GM10266 (cell line): Measurements from ENCODE around the gene PLAAT4.
"Not testable (repeated sequence)": the region's sequence is repeated elsewhere in the genome, so short reads cannot be mapped to it uniquely, and the experiment has no call there.

Source experiments
- DNase-seq: peaks from one replicate; pipeline ENCODE4 v3.0.0; 2012; ENCODE audit errors: extremely low spot score
- TF ChIP-seq, protein P1 (sequence below): IDR thresholded peaks from 2 replicates; pipeline ENCODE4 v1.5.1; 2012; ENCODE audit warnings: mild to moderate bottlenecking, low read depth; ENCODE audit not compliant: control insufficient read depth, insufficient read depth; ENCODE audit errors: missing control alignments

PLAAT4 gene

DNA sequence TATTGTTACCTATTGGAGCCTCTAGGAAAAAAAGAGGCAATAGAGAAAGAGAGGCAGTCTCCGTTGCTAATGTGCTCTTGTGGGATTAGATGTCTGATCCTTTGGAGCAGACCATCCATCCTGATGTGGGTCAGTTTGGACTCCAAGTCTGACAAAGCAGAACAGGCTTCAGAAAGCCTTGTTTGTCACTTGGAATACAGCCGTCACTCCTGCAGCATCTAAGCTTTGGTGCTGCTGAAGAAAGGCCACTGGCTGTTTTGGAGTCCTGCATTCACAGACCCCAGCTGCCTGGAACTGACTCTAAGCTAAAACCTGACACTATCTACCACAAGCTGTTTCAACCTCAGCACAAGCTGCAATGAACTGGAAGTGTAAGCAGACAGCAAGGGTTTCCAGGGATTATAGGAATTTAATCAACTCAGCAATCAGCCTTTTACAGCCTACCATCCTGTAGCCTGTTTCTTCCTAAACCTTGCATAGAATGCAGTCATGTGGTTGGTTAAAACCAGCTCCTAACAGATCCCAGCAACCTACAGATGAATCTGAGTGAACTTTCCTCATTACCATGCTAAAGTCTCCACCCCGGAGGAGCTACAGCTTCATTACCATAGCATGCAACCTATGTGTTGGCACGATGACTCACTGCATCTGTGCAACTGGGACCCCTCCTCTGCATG is 3.7 kb upstream of the PLAAT4 start:
- TF ChIP-seq, protein P1, sequence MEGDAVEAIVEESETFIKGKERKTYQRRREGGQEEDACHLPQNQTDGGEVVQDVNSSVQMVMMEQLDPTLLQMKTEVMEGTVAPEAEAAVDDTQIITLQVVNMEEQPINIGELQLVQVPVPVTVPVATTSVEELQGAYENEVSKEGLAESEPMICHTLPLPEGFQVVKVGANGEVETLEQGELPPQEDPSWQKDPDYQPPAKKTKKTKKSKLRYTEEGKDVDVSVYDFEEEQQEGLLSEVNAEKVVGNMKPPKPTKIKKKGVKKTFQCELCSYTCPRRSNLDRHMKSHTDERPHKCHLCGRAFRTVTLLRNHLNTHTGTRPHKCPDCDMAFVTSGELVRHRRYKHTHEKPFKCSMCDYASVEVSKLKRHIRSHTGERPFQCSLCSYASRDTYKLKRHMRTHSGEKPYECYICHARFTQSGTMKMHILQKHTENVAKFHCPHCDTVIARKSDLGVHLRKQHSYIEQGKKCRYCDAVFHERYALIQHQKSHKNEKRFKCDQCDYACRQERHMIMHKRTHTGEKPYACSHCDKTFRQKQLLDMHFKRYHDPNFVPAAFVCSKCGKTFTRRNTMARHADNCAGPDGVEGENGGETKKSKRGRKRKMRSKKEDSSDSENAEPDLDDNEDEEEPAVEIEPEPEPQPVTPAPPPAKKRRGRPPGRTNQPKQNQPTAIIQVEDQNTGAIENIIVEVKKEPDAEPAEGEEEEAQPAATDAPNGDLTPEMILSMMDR, result no peak
- DNase-seq, result no peak

- no peak for DNase-seq
- TF ChIP-seq, protein P1, result no peak
These were observed 2.5 kb upstream of the PLAAT4 start for GRCh38 chr11:63534076-63534475.

GRCh38 chr11:63534895-63535461 is 1.6 kb upstream of the PLAAT4 start:
- peak; percentile 52 for DNase-seq

DNA sequence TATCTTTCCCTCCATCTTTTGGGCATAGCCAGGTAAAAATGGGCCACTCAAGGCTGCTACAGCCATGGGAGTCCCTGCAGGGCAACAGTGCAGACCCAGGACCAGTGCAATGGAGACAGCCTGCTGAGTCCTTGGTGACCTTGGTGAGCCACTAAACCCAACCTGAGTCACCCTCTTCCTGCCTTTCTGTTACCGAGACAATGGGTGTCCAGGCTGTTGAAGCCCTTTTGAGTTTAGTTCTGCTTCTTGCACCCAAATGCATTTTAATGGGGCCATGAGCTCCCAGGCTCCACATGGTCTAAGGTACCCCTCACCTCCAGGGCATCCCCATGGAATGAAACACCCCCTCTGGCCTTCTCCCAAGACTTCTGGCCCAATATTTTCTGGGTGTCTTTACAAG is 874 bp upstream of the PLAAT4 start:
- DNase-seq, result no peak
- TF ChIP-seq, protein P1, result no peak

More at GRCh38 chr11:63534895-63535461, 1.6 kb upstream of the PLAAT4 start:
- TF ChIP-seq, protein P1, result no peak

GRCh38 chr11:63537293-63538101 is 889 bp downstream of the PLAAT4 start:
- TF ChIP-seq, protein P1, result peak; percentile 17

GRCh38 chr11:63542506-63542905 is 5.9 kb downstream of the PLAAT4 start:
- DNase-seq, result not testable (repeated sequence)

More at GRCh38 chr11:63537293-63538101, 889 bp downstream of the PLAAT4 start:
- peak; percentile 12 for DNase-seq

DNA sequence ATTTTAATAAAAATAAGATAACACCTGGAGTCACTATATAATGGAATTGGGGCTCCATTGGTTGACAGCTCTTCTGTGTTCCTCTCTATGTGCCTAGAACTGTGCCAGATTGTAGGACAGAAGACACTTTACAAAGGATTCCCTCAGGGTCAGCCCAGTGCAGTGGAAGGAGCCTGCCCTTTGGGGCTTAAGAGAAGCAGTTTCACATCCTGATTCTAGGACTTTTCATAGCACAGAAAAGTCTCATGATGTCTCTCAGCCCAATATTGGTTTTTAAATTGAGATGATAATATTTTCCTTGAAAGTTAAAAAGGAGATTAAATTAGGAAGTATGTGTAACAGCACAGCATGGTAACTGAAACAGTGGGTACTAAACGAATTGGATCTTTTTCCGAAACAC is 7.1 kb downstream of the PLAAT4 start:
- TF ChIP-seq, protein P1, result no peak
- DNase-seq, result no peak
